Endodermal cell (in vitro differentiated cells): Measurements from ENCODE around the gene SRBD1. TPM values are rescaled to one million over a fixed set of nuclear protein-coding genes. Genes with fewer than 3 reads are reported as not detected.

Source experiments
- DNase-seq: peaks from one replicate; pipeline ENCODE4 v3.0.0-alpha.2; 2017
- H3K27ac ChIP-seq: 2 replicates; pipeline ENCODE4 v1.5.1; 2013; ENCODE audit warnings: mild to moderate bottlenecking, low read depth, low read length, moderate library complexity
- H3K27me3 ChIP-seq: 2 replicates; pipeline ENCODE4 v1.6.1; 2013; ENCODE audit warnings: mild to moderate bottlenecking, low read length, moderate library complexity; ENCODE audit not compliant: insufficient read depth, control insufficient read depth, poor library complexity, severe bottlenecking
- H3K36me3 ChIP-seq: 2 replicates; pipeline ENCODE4 v1.7.0; 2013; ENCODE audit warnings: mild to moderate bottlenecking, low read length, moderate library complexity; ENCODE audit not compliant: control insufficient read depth, insufficient read depth
- H3K4me1 ChIP-seq: one replicate; pipeline ENCODE4 v1.7.0; 2013; ENCODE audit warnings: low read length; ENCODE audit not compliant: control insufficient read depth, insufficient read depth
- H3K4me3 ChIP-seq: 2 replicates; pipeline ENCODE4 v1.5.1; 2013; ENCODE audit warnings: mild to moderate bottlenecking, low read length, moderate library complexity
- H3K9ac ChIP-seq: 2 replicates; pipeline ENCODE4 v1.6.1; 2013; ENCODE audit warnings: mild to moderate bottlenecking, low read length, moderate library complexity; ENCODE audit not compliant: poor library complexity, severe bottlenecking; ENCODE audit errors: extremely low read depth
- H3K9me3 ChIP-seq: 2 replicates; pipeline ENCODE4 v1.6.1; 2013; ENCODE audit warnings: mild to moderate bottlenecking, low read length, moderate library complexity; ENCODE audit not compliant: control insufficient read depth
- H3K27ac Mint-ChIP-seq: 2 replicates; pipeline ENCODE4 v1.8.0; 2020; ENCODE audit warnings: mixed read lengths
- H3K27me3 Mint-ChIP-seq: 2 replicates; pipeline ENCODE4 v1.8.0; 2021; ENCODE audit warnings: mild to moderate bottlenecking, mixed read lengths; ENCODE audit not compliant: insufficient read depth
- H3K36me3 Mint-ChIP-seq: 2 replicates; pipeline ENCODE4 v1.8.0; 2020; ENCODE audit warnings: low read depth, mixed read lengths
- H3K4me1 Mint-ChIP-seq: 2 replicates; pipeline ENCODE4 v1.8.0; 2020; ENCODE audit warnings: mixed read lengths
- H3K4me3 Mint-ChIP-seq: 2 replicates; pipeline ENCODE4 v1.8.0; 2020; ENCODE audit warnings: mild to moderate bottlenecking, moderate library complexity, mixed read lengths
- H3K9me3 Mint-ChIP-seq: 2 replicates; pipeline ENCODE4 v1.8.0; 2020; ENCODE audit warnings: mild to moderate bottlenecking, mixed read lengths
- CTCF ChIP-seq: fragments of 200-600 bp; sonication (generic); conservative IDR thresholded peaks from 2 replicates; pipeline ENCODE4 v1.5.0; 2021; ENCODE audit warnings: antibody characterized with exemption, mild to moderate bottlenecking
- WGBS, 2 experiments: methylation state at CpG; one replicate each; pipeline versions ENCODE4 v1.1.5 to v1.1.7; 2013; ENCODE audit warnings: missing lambda C conversion rate in 2 of 2, mixed read lengths in 1 of 2; ENCODE audit not compliant: insufficient coverage in 1 of 2, insufficient read length in 1 of 2; 5-methylcytosine and 5-hydroxymethylcytosine counted together
- total RNA-seq, 2 donors: library from RNA; stranded (reverse); fragmentation: NEBNext Ultra II Directional in 1 of 2; extraction: Animal tissue kit (Norgen Biotek cat#: 25700) in 1 of 2; gene quantifications; 2 replicates in 1 of 2; 3 replicates in 1 of 2; pipeline ENCODE4 v1.2.1, GENCODE V29; 2021

Gene SRBD1
- total RNA-seq, 2 donors from 2014 or later = 17.7 to 19.6 TPM

DNA sequence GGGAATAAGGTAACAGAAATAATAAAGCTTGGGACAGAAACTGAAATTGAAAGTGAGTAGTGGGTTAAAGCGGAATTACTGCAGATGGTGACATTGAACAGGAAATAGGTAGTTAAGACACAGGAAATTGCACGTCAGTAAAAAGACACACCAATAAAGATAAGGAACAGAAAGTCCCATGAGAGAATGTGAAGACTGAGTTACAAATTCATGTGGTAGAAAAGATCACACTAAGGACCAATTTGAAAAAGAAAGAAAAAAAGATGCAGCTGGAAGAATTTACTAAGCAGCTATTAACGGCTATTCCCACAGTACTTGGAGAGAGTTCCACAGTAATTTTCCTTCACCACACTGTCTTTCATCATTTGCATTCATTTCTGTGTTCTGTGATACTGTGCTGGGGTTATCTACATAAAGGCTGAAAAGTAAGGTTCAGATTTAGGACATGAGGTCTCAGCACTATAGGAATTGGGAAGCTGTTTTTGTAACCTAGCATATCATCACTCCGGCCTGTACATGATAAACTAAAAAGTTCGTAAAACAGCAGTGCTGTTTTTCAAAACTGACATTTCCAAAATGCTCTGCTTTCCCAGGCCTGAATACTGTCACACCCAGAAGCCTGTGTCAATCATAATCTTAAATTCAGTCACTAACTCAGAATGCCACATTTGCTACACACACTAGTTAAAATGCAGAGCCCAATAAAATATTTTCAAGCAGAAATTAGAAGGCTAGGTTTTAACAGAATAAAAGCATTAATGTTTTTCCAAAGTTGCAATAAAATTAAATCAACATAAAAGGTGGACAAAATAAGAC is 42.9 kb downstream of the SRBD1 start:
- Mint-ChIP-seq H3K9me3 (peaks cover 5% of the 10 kb centered on the region), H3K27me3 (no peaks in the 10 kb centered on the region), H3K4me1 (peaks cover 18% of the 10 kb centered on the region), H3K36me3 (peaks cover 25% of the 10 kb centered on the region), H3K27ac (peak overlapping the region; percentile 23), H3K4me3 (no peak overlapping the region)
- Histone ChIP-seq H3K27ac (no peak overlapping the region), H3K4me3 (no peak overlapping the region), H3K4me1 (no peaks in the 10 kb centered on the region), H3K27me3 (no peaks in the 10 kb centered on the region), H3K9ac (no peak overlapping the region), H3K9me3 (peaks cover 8% of the 10 kb centered on the region), H3K36me3 (peaks cover 10% of the 10 kb centered on the region)
- no peak for TF ChIP-seq CTCF
- WGBS, 2 experiments = 95 to 100% methylated on average over 4 of the region's 5 CpGs
- no peak for DNase-seq

DNA sequence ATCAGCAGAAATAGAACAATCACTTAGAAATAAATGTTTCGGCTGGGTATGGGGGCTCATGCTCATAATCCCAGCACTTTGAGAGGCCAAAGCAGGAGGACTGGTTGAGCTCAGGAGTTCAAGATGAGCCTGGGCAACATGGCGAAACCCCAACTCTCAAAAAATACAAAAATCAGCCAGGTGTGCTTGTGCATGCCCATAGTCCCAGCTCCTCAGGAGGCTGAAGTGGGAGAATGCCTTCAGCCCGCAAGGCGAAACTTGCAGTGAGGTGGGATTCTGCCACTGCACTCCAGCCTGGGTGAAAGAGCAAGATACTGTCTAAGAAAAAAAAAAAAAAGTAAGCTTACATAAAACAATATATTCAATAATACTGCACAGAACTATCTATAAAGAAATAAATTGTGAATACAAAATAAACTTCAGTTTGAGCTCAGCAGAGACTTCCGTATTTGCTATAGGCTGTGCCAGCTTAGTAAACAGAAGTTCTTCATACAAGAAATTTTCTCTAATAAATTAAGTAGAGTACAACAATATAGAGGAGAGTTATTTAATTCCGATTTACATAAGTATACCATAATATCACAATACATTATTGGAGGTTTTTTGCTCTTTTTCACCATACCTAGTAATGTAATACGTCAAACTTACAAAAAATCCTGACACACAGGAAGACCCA is 43.6 kb downstream of the SRBD1 start:
- no peak for DNase-seq
- Histone ChIP-seq H3K4me1 (no peaks in the 10 kb centered on the region), H3K9me3 (peaks cover 4% of the 10 kb centered on the region), H3K9ac (no peak overlapping the region), H3K27ac (no peak overlapping the region), H3K27me3 (no peaks in the 10 kb centered on the region), H3K4me3 (no peak overlapping the region), H3K36me3 (peaks cover 3% of the 10 kb centered on the region)
- H3K4me1 Mint-ChIP-seq = peaks cover 18% of the 10 kb centered on the region
- H3K9me3 Mint-ChIP-seq = peaks cover 5% of the 10 kb centered on the region
- WGBS, 2 experiments = 96 to 100% methylated on average over 2 to 5 of the region's 7 CpGs
- H3K4me3 Mint-ChIP-seq = no peak overlapping the region
- H3K27me3 Mint-ChIP-seq = no peaks in the 10 kb centered on the region
- peaks cover 21% of the 10 kb centered on the region for H3K36me3 Mint-ChIP-seq
- peak overlapping the region; percentile 23 for H3K27ac Mint-ChIP-seq
- no peak for TF ChIP-seq CTCF

GRCh38 chr2:45559436-45559835 is 51.6 kb downstream of the SRBD1 start:
- H3K27ac ChIP-seq = no peak overlapping the region
- H3K27me3 Mint-ChIP-seq = no peaks in the 10 kb centered on the region
- peaks cover 5% of the 10 kb centered on the region for H3K4me1 Mint-ChIP-seq
- no peaks in the 10 kb centered on the region for H3K4me1 ChIP-seq
- no peaks in the 10 kb centered on the region for H3K9me3 Mint-ChIP-seq
- H3K36me3 ChIP-seq = peaks cover 8% of the 10 kb centered on the region
- H3K9ac ChIP-seq = no peak overlapping the region
- H3K27ac Mint-ChIP-seq = no peak overlapping the region
- H3K27me3 ChIP-seq = no peaks in the 10 kb centered on the region
- H3K4me3 ChIP-seq = no peak overlapping the region
- H3K36me3 Mint-ChIP-seq = peaks cover 10% of the 10 kb centered on the region
- TF ChIP-seq CTCF = no peak
- WGBS, 2 experiments = 88 to 97% methylated on average over 1 to 3 of the region's 3 CpGs
- H3K9me3 ChIP-seq = peaks cover 4% of the 10 kb centered on the region
- DNase-seq = no peak
- H3K4me3 Mint-ChIP-seq = no peak overlapping the region
